ENCODE measurements around the gene SORBS1. TPM values are rescaled to one million over a fixed set of nuclear protein-coding genes. Genes with fewer than 3 reads are reported as not detected.

The SORBS1 gene
- total and polyA plus RNA-seq, 4 donors = 33.2 to 71.3 (median 44.1) TPM

DNA sequence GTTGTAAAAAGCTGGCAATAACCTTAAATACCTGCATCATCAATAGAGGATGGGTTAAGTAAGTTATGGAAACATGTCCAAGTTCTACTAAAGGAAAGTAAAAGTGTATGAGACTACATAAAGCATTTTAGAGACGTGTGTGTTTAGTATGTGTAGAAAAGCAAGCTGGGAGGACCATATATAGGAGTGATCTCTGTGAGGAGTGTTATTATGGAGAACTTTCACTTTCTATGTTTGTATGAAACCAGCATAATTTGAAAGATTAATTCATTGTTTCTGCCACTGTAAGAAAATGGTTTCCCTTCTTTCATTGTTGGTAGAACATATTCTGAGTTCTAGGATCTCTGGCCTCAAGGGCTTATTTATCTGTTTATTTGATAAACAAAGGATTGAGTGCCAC, 251.2 kb downstream of the SORBS1 start:
- no peak overlapping the region for H3K9ac ChIP-seq (ENCODE audit: low read depth in 1 of 2, low read length in 2 of 2)
- H3K4me3 ChIP-seq (ENCODE audit: low read depth in 1 of 3, low read length in 3 of 3) = no peak overlapping the region
- TF ChIP-seq, protein P1, sequence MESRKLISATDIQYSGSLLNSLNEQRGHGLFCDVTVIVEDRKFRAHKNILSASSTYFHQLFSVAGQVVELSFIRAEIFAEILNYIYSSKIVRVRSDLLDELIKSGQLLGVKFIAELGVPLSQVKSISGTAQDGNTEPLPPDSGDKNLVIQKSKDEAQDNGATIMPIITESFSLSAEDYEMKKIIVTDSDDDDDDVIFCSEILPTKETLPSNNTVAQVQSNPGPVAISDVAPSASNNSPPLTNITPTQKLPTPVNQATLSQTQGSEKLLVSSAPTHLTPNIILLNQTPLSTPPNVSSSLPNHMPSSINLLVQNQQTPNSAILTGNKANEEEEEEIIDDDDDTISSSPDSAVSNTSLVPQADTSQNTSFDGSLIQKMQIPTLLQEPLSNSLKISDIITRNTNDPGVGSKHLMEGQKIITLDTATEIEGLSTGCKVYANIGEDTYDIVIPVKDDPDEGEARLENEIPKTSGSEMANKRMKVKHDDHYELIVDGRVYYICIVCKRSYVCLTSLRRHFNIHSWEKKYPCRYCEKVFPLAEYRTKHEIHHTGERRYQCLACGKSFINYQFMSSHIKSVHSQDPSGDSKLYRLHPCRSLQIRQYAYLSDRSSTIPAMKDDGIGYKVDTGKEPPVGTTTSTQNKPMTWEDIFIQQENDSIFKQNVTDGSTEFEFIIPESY (IDR thresholded peaks at IDR 0.05) = no peak
- TF ChIP-seq HNF4G (IDR thresholded peaks at IDR 0.05) (no peak), GABPA (IDR thresholded peaks at IDR 0.05 in 1 of 2, conservative IDR thresholded peaks at IDR 0.05 in 1 of 2) (no peak), TAF1 (conservative IDR thresholded peaks at IDR 0.05) (no peak), FOXA1 (IDR thresholded peaks at IDR 0.05) (no peak), EGR1 (IDR thresholded peaks at IDR 0.05; ENCODE audit: low read depth in 2 of 2) (no peak), RAD21 (IDR thresholded peaks at IDR 0.05) (no peak), FOXA2 (IDR thresholded peaks at IDR 0.05) (no peak), NR2F2 (IDR thresholded peaks at IDR 0.05) (no peak), SP1 (IDR thresholded peaks at IDR 0.05) (no peak), RXRA (IDR thresholded peaks at IDR 0.05) (no peak), YY1 (IDR thresholded peaks at IDR 0.05) (no peak), JUND (IDR thresholded peaks at IDR 0.05) (no peak), HNF4A (conservative IDR thresholded peaks at IDR 0.05) (no peak)
- TF ChIP-seq, protein P2, sequence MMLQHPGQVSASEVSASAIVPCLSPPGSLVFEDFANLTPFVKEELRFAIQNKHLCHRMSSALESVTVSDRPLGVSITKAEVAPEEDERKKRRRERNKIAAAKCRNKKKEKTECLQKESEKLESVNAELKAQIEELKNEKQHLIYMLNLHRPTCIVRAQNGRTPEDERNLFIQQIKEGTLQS (IDR thresholded peaks at IDR 0.05) = no peak
- TF ChIP-seq, protein P3, sequence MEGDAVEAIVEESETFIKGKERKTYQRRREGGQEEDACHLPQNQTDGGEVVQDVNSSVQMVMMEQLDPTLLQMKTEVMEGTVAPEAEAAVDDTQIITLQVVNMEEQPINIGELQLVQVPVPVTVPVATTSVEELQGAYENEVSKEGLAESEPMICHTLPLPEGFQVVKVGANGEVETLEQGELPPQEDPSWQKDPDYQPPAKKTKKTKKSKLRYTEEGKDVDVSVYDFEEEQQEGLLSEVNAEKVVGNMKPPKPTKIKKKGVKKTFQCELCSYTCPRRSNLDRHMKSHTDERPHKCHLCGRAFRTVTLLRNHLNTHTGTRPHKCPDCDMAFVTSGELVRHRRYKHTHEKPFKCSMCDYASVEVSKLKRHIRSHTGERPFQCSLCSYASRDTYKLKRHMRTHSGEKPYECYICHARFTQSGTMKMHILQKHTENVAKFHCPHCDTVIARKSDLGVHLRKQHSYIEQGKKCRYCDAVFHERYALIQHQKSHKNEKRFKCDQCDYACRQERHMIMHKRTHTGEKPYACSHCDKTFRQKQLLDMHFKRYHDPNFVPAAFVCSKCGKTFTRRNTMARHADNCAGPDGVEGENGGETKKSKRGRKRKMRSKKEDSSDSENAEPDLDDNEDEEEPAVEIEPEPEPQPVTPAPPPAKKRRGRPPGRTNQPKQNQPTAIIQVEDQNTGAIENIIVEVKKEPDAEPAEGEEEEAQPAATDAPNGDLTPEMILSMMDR (IDR thresholded peaks at IDR 0.05; ENCODE audit: low read depth, low read length, missing input control) = no peak
- TF ChIP-seq, protein P4, sequence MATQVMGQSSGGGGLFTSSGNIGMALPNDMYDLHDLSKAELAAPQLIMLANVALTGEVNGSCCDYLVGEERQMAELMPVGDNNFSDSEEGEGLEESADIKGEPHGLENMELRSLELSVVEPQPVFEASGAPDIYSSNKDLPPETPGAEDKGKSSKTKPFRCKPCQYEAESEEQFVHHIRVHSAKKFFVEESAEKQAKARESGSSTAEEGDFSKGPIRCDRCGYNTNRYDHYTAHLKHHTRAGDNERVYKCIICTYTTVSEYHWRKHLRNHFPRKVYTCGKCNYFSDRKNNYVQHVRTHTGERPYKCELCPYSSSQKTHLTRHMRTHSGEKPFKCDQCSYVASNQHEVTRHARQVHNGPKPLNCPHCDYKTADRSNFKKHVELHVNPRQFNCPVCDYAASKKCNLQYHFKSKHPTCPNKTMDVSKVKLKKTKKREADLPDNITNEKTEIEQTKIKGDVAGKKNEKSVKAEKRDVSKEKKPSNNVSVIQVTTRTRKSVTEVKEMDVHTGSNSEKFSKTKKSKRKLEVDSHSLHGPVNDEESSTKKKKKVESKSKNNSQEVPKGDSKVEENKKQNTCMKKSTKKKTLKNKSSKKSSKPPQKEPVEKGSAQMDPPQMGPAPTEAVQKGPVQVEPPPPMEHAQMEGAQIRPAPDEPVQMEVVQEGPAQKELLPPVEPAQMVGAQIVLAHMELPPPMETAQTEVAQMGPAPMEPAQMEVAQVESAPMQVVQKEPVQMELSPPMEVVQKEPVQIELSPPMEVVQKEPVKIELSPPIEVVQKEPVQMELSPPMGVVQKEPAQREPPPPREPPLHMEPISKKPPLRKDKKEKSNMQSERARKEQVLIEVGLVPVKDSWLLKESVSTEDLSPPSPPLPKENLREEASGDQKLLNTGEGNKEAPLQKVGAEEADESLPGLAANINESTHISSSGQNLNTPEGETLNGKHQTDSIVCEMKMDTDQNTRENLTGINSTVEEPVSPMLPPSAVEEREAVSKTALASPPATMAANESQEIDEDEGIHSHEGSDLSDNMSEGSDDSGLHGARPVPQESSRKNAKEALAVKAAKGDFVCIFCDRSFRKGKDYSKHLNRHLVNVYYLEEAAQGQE (IDR thresholded peaks at IDR 0.05) = no peak
- TF ChIP-seq, protein P5, sequence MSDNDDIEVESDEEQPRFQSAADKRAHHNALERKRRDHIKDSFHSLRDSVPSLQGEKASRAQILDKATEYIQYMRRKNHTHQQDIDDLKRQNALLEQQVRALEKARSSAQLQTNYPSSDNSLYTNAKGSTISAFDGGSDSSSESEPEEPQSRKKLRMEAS (IDR thresholded peaks at IDR 0.05) = no peak
- peaks cover 2 to 10% (median 4%) of the 10 kb centered on the region in 4 donors for H3K36me3 ChIP-seq (ENCODE audit: control insufficient read depth in 4 of 4, insufficient read depth in 3 of 4, low read depth in 1 of 4, low read length in 3 of 4)
- no peaks in the 10 kb centered on the region for H3K9me3 ChIP-seq (ENCODE audit: control insufficient read depth in 4 of 4, low read length in 3 of 4)
- WGBS = 22% methylated on average over 1 of the region's 1 CpG
- H3K27ac ChIP-seq (ENCODE audit: low read depth in 1 of 2, low read length in 2 of 2) = no peak overlapping the region
- peaks cover 0 to 1% (median 0%) of the 10 kb centered on the region in 4 donors for H3K4me1 ChIP-seq (ENCODE audit: control insufficient read depth in 4 of 4, insufficient read depth in 4 of 4, low read length in 3 of 4)
- no peak for DNase-seq (ENCODE audit: low spot score)
- H3K27me3 ChIP-seq (ENCODE audit: control insufficient read depth in 4 of 4, insufficient read depth in 4 of 4, low read length in 3 of 4) = no peaks in the 10 kb centered on the region

Measured in liver (tissue), 9 donors.